ENCODE results near the gene HORMAD2.

The HORMAD2 gene

DNA sequence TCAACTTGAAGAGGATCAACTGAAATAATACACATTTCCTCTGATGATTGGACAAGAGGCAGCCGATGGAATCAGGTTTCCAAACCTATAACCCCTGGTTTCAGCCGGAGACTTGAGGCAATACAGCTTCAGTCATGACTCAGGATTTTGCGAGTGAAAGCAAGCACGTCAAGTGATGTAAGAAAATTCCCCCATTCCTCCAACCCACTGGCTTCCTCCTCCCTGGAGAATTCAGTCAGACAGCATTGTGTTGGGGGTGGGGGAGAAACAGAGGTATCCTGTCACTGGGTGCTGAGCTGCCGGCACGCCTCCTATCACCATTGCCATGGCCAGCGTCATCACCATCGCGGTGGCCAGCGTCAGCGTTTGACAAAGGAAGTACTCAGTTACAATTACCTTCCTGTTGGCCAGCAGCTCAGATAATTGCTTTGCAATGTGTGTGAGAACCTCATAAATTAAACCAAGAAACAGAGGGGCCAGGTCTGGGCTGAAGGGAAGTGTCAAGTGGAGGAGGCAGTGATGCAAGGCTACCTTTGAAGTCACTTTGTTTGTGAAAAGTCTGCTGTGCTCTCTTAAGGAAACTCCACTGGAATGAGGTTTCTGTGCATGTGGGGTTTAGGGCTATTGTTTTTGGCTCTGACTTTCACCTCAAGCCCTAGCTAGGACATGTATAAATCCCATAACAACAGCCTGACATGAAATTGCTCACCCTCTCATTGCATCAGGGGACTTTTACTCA, 116.0 kb downstream of the HORMAD2 start:
- Histone ChIP-seq H3K36me3 (ENCODE audit: control insufficient read depth in 2 of 2, insufficient read depth in 1 of 2, low read length in 2 of 2) (no peaks in the 10 kb centered on the region), H3K4me1 (ENCODE audit: control insufficient read depth, insufficient read depth, low read length) (peaks cover 21% of the 10 kb centered on the region), H3K4me3 (ENCODE audit: low read depth, low read length) (no peak overlapping the region), H3K9me3 (ENCODE audit: control insufficient read depth, insufficient read depth, low read depth, low read length) (no peaks in the 10 kb centered on the region), H3K27ac (ENCODE audit: extremely low read depth, low read depth, low read length) (peak overlapping the region; percentile 82)
- POLR2A ChIA-PET = interaction anchor here (0.8 to 1.3 kb wide), 6 partner anchors 9 to 58 kb away, joined by 3 to 5 read pairs (median 4); no protein-coding TSS in a partner anchor
- CTCF ChIA-PET = interaction anchor here (0.6 to 1.5 kb wide), 6 partner anchors 41 to 470 kb away, joined by 3 to 9 read pairs (median 3); no protein-coding TSS in a partner anchor
- TF ChIP-seq SCRT2 (tag by site-specific recombination; IDR thresholded peaks at IDR 0.05) (peak; percentile 30; the same call in 1 of the 2 replicates), ZNF2 (tag by site-specific recombination; IDR thresholded peaks at IDR 0.05) (peak; percentile 38), ZNF37A (tag by site-specific recombination; IDR thresholded peaks at IDR 0.05) (no peak), ZNF521 (tag by site-specific recombination; IDR thresholded peaks at IDR 0.05) (no peak), ZNF610 (tag by site-specific recombination; IDR thresholded peaks at IDR 0.05; ENCODE audit: borderline replicate concordance) (no peak; the same call in 1 of the 2 replicates), ZNF585B (tag by site-specific recombination; IDR thresholded peaks at IDR 0.05) (no peak), ZNF560 (tag by site-specific recombination; IDR thresholded peaks at IDR 0.05; ENCODE audit: borderline replicate concordance) (no peak), ZEB2 (tag by site-specific recombination; IDR thresholded peaks at IDR 0.05) (peak; percentile 97), ZNF366 (tag by site-specific recombination; conservative IDR thresholded peaks at IDR 0.05) (peak; percentile 89), ZNF785 (tag by site-specific recombination; IDR thresholded peaks at IDR 0.05) (no peak), ZNF629 (tag by site-specific recombination; IDR thresholded peaks at IDR 0.05) (peak; percentile 99), ZNF596 (tag by site-specific recombination; IDR thresholded peaks at IDR 0.05) (no peak), ZNF19 (tag by site-specific recombination; IDR thresholded peaks at IDR 0.05; ENCODE audit: low read depth) (no peak), ZFP69B (tag by site-specific recombination; IDR thresholded peaks at IDR 0.05) (peak; percentile 81), ZXDB (tag by site-specific recombination; IDR thresholded peaks at IDR 0.05) (peak; percentile 95), OVOL3 (tag by site-specific recombination; IDR thresholded peaks at IDR 0.05) (peak; percentile 51; the same call in 1 of the 2 replicates), SP7 (tag by site-specific recombination; IDR thresholded peaks at IDR 0.05) (peak; percentile 96), ZNF777 (tag by site-specific recombination; IDR thresholded peaks at IDR 0.05; ENCODE audit: borderline replicate concordance) (no peak), ZNF558 (tag by site-specific recombination; IDR thresholded peaks at IDR 0.05) (peak; percentile 77)
- TF ChIP-seq, protein P1, sequence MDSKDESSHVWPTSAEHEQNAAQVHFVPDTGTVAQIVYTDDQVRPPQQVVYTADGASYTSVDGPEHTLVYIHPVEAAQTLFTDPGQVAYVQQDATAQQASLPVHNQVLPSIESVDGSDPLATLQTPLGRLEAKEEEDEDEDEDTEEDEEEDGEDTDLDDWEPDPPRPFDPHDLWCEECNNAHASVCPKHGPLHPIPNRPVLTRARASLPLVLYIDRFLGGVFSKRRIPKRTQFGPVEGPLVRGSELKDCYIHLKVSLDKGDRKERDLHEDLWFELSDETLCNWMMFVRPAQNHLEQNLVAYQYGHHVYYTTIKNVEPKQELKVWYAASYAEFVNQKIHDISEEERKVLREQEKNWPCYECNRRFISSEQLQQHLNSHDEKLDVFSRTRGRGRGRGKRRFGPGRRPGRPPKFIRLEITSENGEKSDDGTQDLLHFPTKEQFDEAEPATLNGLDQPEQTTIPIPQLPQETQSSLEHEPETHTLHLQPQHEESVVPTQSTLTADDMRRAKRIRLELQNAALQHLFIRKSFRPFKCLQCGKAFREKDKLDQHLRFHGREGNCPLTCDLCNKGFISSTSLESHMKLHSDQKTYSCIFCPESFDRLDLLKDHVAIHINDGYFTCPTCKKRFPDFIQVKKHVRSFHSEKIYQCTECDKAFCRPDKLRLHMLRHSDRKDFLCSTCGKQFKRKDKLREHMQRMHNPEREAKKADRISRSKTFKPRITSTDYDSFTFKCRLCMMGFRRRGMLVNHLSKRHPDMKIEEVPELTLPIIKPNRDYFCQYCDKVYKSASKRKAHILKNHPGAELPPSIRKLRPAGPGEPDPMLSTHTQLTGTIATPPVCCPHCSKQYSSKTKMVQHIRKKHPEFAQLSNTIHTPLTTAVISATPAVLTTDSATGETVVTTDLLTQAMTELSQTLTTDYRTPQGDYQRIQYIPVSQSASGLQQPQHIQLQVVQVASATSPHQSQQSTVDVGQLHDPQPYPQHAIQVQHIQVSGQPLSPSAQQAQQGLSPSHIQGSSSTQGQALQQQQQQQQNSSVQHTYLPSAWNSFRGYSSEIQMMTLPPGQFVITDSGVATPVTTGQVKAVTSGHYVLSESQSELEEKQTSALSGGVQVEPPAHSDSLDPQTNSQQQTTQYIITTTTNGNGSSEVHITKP (tag by site-specific recombination; IDR thresholded peaks at IDR 0.05) = peak; percentile 74
- TF ChIP-seq, protein P2, sequence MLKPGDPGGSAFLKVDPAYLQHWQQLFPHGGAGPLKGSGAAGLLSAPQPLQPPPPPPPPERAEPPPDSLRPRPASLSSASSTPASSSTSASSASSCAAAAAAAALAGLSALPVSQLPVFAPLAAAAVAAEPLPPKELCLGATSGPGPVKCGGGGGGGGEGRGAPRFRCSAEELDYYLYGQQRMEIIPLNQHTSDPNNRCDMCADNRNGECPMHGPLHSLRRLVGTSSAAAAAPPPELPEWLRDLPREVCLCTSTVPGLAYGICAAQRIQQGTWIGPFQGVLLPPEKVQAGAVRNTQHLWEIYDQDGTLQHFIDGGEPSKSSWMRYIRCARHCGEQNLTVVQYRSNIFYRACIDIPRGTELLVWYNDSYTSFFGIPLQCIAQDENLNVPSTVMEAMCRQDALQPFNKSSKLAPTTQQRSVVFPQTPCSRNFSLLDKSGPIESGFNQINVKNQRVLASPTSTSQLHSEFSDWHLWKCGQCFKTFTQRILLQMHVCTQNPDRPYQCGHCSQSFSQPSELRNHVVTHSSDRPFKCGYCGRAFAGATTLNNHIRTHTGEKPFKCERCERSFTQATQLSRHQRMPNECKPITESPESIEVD (tag by site-specific recombination; IDR thresholded peaks at IDR 0.05) = peak; percentile 99
- TF ChIP-seq, protein P3, sequence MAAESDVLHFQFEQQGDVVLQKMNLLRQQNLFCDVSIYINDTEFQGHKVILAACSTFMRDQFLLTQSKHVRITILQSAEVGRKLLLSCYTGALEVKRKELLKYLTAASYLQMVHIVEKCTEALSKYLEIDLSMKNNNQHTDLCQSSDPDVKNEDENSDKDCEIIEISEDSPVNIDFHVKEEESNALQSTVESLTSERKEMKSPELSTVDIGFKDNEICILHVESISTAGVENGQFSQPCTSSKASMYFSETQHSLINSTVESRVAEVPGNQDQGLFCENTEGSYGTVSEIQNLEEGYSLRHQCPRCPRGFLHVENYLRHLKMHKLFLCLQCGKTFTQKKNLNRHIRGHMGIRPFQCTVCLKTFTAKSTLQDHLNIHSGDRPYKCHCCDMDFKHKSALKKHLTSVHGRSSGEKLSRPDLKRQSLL (tag by site-specific recombination; IDR thresholded peaks at IDR 0.05) = no peak
- TF ChIP-seq, protein P4, sequence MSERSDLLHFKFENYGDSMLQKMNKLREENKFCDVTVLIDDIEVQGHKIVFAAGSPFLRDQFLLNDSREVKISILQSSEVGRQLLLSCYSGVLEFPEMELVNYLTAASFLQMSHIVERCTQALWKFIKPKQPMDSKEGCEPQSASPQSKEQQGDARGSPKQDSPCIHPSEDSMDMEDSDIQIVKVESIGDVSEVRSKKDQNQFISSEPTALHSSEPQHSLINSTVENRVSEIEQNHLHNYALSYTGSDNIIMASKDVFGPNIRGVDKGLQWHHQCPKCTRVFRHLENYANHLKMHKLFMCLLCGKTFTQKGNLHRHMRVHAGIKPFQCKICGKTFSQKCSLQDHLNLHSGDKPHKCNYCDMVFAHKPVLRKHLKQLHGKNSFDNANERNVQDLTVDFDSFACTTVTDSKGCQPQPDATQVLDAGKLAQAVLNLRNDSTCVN (tag by site-specific recombination; optimal IDR thresholded peaks at IDR 0.05) = no peak
- TF ChIP-seq, protein P5, sequence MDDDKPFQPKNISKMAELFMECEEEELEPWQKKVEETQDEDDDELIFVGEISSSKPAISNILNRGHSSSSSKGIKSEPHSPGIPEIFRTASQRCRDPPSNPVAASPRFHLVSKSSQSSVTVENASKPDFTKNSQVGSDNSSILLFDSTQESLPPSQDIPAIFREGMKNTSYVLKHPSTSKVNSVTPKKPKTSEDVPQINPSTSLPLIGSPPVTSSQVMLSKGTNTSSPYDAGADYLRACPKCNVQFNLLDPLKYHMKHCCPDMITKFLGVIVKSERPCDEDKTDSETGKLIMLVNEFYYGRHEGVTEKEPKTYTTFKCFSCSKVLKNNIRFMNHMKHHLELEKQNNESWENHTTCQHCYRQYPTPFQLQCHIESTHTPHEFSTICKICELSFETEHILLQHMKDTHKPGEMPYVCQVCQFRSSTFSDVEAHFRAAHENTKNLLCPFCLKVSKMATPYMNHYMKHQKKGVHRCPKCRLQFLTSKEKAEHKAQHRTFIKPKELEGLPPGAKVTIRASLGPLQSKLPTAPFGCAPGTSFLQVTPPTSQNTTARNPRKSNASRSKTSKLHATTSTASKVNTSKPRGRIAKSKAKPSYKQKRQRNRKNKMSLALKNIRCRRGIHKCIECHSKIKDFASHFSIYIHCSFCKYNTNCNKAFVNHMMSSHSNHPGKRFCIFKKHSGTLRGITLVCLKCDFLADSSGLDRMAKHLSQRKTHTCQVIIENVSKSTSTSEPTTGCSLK (tag by site-specific recombination; IDR thresholded peaks at IDR 0.05) = no peak
- TF ChIP-seq, protein P6, sequence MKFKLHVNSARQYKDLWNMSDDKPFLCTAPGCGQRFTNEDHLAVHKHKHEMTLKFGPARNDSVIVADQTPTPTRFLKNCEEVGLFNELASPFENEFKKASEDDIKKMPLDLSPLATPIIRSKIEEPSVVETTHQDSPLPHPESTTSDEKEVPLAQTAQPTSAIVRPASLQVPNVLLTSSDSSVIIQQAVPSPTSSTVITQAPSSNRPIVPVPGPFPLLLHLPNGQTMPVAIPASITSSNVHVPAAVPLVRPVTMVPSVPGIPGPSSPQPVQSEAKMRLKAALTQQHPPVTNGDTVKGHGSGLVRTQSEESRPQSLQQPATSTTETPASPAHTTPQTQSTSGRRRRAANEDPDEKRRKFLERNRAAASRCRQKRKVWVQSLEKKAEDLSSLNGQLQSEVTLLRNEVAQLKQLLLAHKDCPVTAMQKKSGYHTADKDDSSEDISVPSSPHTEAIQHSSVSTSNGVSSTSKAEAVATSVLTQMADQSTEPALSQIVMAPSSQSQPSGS (tag by site-specific recombination; IDR thresholded peaks at IDR 0.05; ENCODE audit: low read depth) = peak; percentile 89
- TF ChIP-seq, protein P7, sequence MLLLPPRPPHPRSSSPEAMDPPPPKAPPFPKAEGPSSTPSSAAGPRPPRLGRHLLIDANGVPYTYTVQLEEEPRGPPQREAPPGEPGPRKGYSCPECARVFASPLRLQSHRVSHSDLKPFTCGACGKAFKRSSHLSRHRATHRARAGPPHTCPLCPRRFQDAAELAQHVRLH (tag by site-specific recombination; IDR thresholded peaks at IDR 0.05) = peak; percentile 7; the same call in 1 of the 2 replicates
